ENCODE results near the gene NCMAP. TPM values are rescaled to one million over a fixed set of nuclear protein-coding genes. Genes with fewer than 3 reads are reported as not detected.
A peak's percentile ranks its signal among the peaks of the same experiment; 100 is the strongest.

Gene NCMAP
- total RNA-seq, 2 donors from 2014 or later: 0.16 to 0.22 TPM

GRCh38 chr1:24636661-24637357 is 80.9 kb downstream of the NCMAP start:
- no peak for TF ChIP-seq CTCF (IDR thresholded peaks at IDR 0.05)
- Histone ChIP-seq H3K36me3 (no peaks in the 10 kb centered on the region), H3K9me3 (no peaks in the 10 kb centered on the region), H3K27me3 (no peaks in the 10 kb centered on the region), H3K4me3 (no peak overlapping the region), H3K27ac (no peak overlapping the region), H3K4me1 (peaks cover 0 to 5% of the 10 kb centered on the region in 2 donors)
- no peak for DNase-seq (ENCODE audit: low spot score)

DNA sequence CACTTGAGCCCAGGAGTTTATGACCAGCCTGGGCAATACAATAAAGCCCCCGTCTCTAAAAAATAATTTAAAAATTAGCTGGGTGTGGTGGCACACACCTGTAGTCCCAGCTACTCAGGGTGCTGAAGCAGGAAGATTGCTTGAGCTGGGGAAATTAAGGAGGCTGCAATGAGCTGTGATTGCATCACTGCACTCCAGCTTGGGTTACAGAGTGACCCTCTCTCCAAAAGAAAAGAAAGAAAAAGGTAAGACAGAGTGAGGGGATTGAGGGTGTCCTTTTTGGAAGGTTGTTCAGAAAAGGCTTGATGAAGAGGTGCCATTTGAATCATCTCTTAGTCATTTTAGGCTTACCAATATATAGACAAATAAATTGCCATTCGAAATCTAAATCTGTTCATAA is 83.2 kb downstream of the NCMAP start:
- peaks cover 0 to 12% of the 10 kb centered on the region in 2 donors for H3K4me1 ChIP-seq
- TF ChIP-seq CTCF (IDR thresholded peaks at IDR 0.05): no peak

GRCh38 chr1:24639881-24640280 is 84.0 kb downstream of the NCMAP start:
- no peaks in the 10 kb centered on the region for H3K9me3 ChIP-seq
- H3K4me1 ChIP-seq: peaks cover 0 to 20% of the 10 kb centered on the region in 2 donors
- H3K36me3 ChIP-seq: no peaks in the 10 kb centered on the region
- no peak for TF ChIP-seq CTCF (IDR thresholded peaks at IDR 0.05)
- H3K4me3 ChIP-seq: no peak overlapping the region
- no peak overlapping the region for H3K27ac ChIP-seq
- no peak for DNase-seq (ENCODE audit: low spot score)
- no peaks in the 10 kb centered on the region for H3K27me3 ChIP-seq

More for the DNA sequence above, 83.2 kb downstream of the NCMAP start:
- H3K36me3 ChIP-seq: no peaks in the 10 kb centered on the region
- H3K4me3 ChIP-seq: no peak overlapping the region
- no peak for DNase-seq (ENCODE audit: low spot score)
- no peaks in the 10 kb centered on the region for H3K9me3 ChIP-seq
- H3K27ac ChIP-seq: no peak overlapping the region
- H3K27me3 ChIP-seq: no peaks in the 10 kb centered on the region

DNA sequence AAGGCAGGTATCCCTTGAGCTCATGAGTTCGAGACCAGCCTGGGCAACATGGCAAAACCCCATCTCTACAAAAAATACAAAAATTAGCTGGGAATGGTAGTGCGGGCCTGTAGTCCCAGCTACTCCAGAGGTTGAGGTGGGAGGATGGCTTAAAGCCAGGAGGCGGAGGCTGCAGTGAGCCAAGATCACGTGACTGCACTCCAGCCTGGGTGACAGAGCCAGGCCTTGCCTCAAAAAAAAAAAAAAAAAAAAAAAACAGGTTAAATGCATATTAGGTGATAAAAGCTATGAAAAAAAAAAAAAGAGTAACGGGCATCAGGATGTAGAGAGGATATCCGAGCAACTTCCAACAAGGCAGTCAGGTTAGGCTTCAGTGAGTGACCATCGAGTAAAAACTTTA is 84.4 kb downstream of the NCMAP start:
- H3K27ac ChIP-seq: no peak overlapping the region
- no peaks in the 10 kb centered on the region for H3K9me3 ChIP-seq
- no peaks in the 10 kb centered on the region for H3K27me3 ChIP-seq
- TF ChIP-seq CTCF (IDR thresholded peaks at IDR 0.05): no peak
- H3K4me3 ChIP-seq: no peak overlapping the region
- no peak for DNase-seq (ENCODE audit: low spot score)
- H3K4me1 ChIP-seq: peaks cover 0 to 24% of the 10 kb centered on the region in 2 donors
- no peaks in the 10 kb centered on the region for H3K36me3 ChIP-seq

DNA sequence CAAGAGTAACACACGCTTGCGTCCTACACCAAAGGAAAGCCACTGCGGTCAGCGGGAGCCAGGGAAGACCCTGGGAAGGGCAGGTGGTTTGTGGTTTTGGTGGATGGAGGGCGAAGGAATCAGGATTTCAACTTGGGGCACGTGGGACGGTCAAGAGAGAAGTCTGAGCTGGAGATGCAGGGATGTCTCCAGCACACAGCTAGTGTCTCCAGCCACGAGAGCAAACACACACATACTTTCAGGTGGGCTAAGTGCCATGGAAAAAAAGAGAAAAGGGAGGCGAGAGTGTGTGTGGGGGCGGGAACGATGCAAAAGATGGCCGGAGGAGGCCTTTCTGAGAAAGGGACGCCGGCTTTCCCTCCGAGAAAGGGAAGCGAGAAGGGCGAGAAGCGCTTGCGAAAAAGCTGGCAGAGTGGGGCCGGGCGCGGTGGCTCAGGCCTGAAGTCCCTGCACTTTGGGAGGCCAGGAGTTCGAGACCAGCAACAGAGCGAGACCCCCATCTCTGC is 85.8 kb downstream of the NCMAP start:
- Histone ChIP-seq H3K27me3 (no peaks in the 10 kb centered on the region), H3K27ac (peak overlapping the region; percentile 94 to 100), H3K4me3 (peak overlapping the region; percentile 61 to 82), H3K36me3 (peaks cover 11% of the 10 kb centered on the region), H3K9me3 (no peaks in the 10 kb centered on the region), H3K4me1 (peaks cover 0 to 29% of the 10 kb centered on the region in 2 donors)
- DNase-seq (ENCODE audit: low spot score): no peak
- no peak for TF ChIP-seq CTCF (IDR thresholded peaks at IDR 0.05)

Measured in right atrium auricular region (tissue), 2 donors.